A673 (cell line): ENCODE measurements around the gene C3. TPM values are rescaled to one million over a fixed set of nuclear protein-coding genes. Genes with fewer than 3 reads are reported as not detected.

ENCODE experiments used
- BruUV-seq: library from RNA; stranded (reverse); fragments of 400-500 nt; replicated peaks from 2 replicates; lab custom pipeline; 2021; lab: Mats Ljungman, UMichigan
- CTCF ChIA-PET: fragments of 300-600 bp; sonication (Branson Sonifier 250); formaldehyde crosslinking; loops from one replicate; lab custom pipeline; 2022; ENCODE audit warnings: antibody characterized with exemption; lab: Charles Lee
- POLR2A ChIA-PET: fragments of 300-600 bp; sonication (Branson Sonifier 250); formaldehyde crosslinking; loops from one replicate; lab custom pipeline; 2022; ENCODE audit warnings: antibody characterized with exemption; ENCODE audit not compliant: low non-redundant PET; lab: Charles Lee
- DNase-seq: peaks from one replicate; pipeline ENCODE4 v3.0.0-alpha.2; 2015; ENCODE audit warnings: low spot score
- H3K27ac ChIP-seq: fragments of 200-600 bp; sonication (generic); 2 replicates; pipeline ENCODE4 v1.5.1; 2016; ENCODE audit warnings: mixed run types, low read depth, mild to moderate bottlenecking, mixed read lengths, antibody characterized with exemption, low read length; ENCODE audit not compliant: poor library complexity, severe bottlenecking
- H3K27me3 ChIP-seq: fragments of 200-600 bp; sonication (generic); replicated peaks from 2 replicates; pipeline ENCODE4 v1.6.1; 2017; ENCODE audit warnings: mixed run types, low read depth, mild to moderate bottlenecking, mixed read lengths, antibody characterized with exemption, low read length; ENCODE audit not compliant: insufficient read depth, poor library complexity
- H3K36me3 ChIP-seq: fragments of 200-600 bp; sonication (generic); 2 replicates; pipeline ENCODE4 v1.6.1; 2016; ENCODE audit warnings: mixed run types, mild to moderate bottlenecking, mixed read lengths, antibody characterized with exemption, low read length; ENCODE audit not compliant: insufficient read depth, poor library complexity, severe bottlenecking
- H3K4me1 ChIP-seq: fragments of 200-600 bp; sonication (generic); 2 replicates; pipeline ENCODE4 v1.6.1; 2017; ENCODE audit warnings: mixed run types, mild to moderate bottlenecking, mixed read lengths, antibody characterized with exemption, low read length; ENCODE audit not compliant: insufficient read depth, poor library complexity, severe bottlenecking
- H3K4me3 ChIP-seq: fragments of 200-600 bp; sonication (generic); 2 replicates; pipeline ENCODE4 v1.5.1; 2016; ENCODE audit warnings: low read depth, mixed run types, mild to moderate bottlenecking, mixed read lengths, low read length; ENCODE audit not compliant: poor library complexity, severe bottlenecking
- H3K9me3 ChIP-seq: fragments of 200-600 bp; sonication (generic); 2 replicates; pipeline ENCODE4 v1.6.1; 2016; ENCODE audit warnings: mixed run types, low read depth, mild to moderate bottlenecking, mixed read lengths, antibody characterized with exemption, low read length; ENCODE audit not compliant: poor library complexity, severe bottlenecking
- CTCF ChIP-seq: fragments of 300-800, 200-600 bp; sonication (generic); conservative IDR thresholded peaks from 2 replicates; pipeline ENCODE4 v1.5.1; 2017; ENCODE audit warnings: low read depth, mild to moderate bottlenecking, antibody characterized with exemption, low read length, moderate library complexity, mixed read lengths
- EZH2 ChIP-seq: fragments of 200-600 bp; sonication (generic); IDR thresholded peaks from 2 replicates; pipeline ENCODE4 v1.6.1; 2017; ENCODE audit warnings: borderline replicate concordance, low read depth, mild to moderate bottlenecking, mixed read lengths, antibody characterized with exemption, low read length; ENCODE audit not compliant: poor library complexity, severe bottlenecking
- intact Hi-C: fragments of 100-400 bp; cut with micrococcal nuclease; formaldehyde crosslinking; loops from one replicate; pipeline ENCODE4 v1.10.0; 2022; ENCODE audit not compliant: unreplicated experiment
- total RNA-seq: library from RNA; stranded (reverse); gene quantifications from 2 replicates; pipeline ENCODE4 v1.2.3, GENCODE V29; 2021

Gene C3
- total RNA-seq, 1 experiment from 2014 or later = 1.8 TPM

GRCh38 chr19:6729573-6730152 is 9.2 kb upstream of the C3 start:
- no TSS peak for BruUV-seq
- Histone ChIP-seq H3K4me1 (no peaks in the 10 kb centered on the region), H3K4me3 (no peak overlapping the region), H3K36me3 (no peaks in the 10 kb centered on the region), H3K27me3 (no peaks in the 10 kb centered on the region), H3K9me3 (no peaks in the 10 kb centered on the region), H3K27ac (no peak overlapping the region)
- no peak for DNase-seq
- ChIA-PET POLR2A (no interaction called here), CTCF (no interaction called here)
- intact Hi-C loops = no loop called here
- TF ChIP-seq EZH2 = no peak
- TF ChIP-seq CTCF = no peak

- intact Hi-C loops = no loop called here
- TF ChIP-seq EZH2 (no peak), CTCF (no peak)
- no peaks in the 10 kb centered on the region for H3K4me1 ChIP-seq
- BruUV-seq = no TSS peak
- no peak for DNase-seq
- H3K9me3 ChIP-seq = no peaks in the 10 kb centered on the region
- no peak overlapping the region for H3K4me3 ChIP-seq
- ChIA-PET POLR2A (no interaction called here), CTCF (no interaction called here)
- no peaks in the 10 kb centered on the region for H3K27me3 ChIP-seq
- no peaks in the 10 kb centered on the region for H3K36me3 ChIP-seq
- no peak overlapping the region for H3K27ac ChIP-seq
Observed at GRCh38 chr19:6728346-6728745, 7.9 kb upstream of the C3 start.

GRCh38 chr19:6725513-6726231 is 5.2 kb upstream of the C3 start:
- H3K27me3 ChIP-seq = no peaks in the 10 kb centered on the region

More at GRCh38 chr19:6725513-6726231, 5.2 kb upstream of the C3 start:
- Histone ChIP-seq H3K4me3 (no peak overlapping the region), H3K9me3 (no peaks in the 10 kb centered on the region), H3K36me3 (no peaks in the 10 kb centered on the region), H3K27ac (no peak overlapping the region), H3K4me1 (peaks cover 4% of the 10 kb centered on the region)
- BruUV-seq = no TSS peak
- intact Hi-C loops = no loop called here
- TF ChIP-seq CTCF (no peak), EZH2 (no peak)
- POLR2A ChIA-PET = no interaction called here
- CTCF ChIA-PET = no interaction called here
- DNase-seq = no peak
